PC-9 (cell line): Measurements from ENCODE around the gene LATS2.

Experiments
- CTCF ChIP-seq: fragments of 200-600 bp; sonication (generic); conservative IDR thresholded peaks from 2 replicates; pipeline ENCODE4 v1.6.1; 2017; ENCODE audit warnings: mixed run types, antibody characterized with exemption, mild to moderate bottlenecking, moderate library complexity
- EZH2 ChIP-seq: fragments of 200-600 bp; sonication (generic); IDR thresholded peaks from 2 replicates; pipeline ENCODE4 v1.8.0; 2017; ENCODE audit warnings: antibody characterized with exemption, low read depth

GRCh38 chr13:21071924-21072323 is 10.5 kb upstream of the LATS2 start:
- no peak for TF ChIP-seq CTCF
- TF ChIP-seq EZH2: no peak
